ENCODE results near the gene PVALEF.

DNA sequence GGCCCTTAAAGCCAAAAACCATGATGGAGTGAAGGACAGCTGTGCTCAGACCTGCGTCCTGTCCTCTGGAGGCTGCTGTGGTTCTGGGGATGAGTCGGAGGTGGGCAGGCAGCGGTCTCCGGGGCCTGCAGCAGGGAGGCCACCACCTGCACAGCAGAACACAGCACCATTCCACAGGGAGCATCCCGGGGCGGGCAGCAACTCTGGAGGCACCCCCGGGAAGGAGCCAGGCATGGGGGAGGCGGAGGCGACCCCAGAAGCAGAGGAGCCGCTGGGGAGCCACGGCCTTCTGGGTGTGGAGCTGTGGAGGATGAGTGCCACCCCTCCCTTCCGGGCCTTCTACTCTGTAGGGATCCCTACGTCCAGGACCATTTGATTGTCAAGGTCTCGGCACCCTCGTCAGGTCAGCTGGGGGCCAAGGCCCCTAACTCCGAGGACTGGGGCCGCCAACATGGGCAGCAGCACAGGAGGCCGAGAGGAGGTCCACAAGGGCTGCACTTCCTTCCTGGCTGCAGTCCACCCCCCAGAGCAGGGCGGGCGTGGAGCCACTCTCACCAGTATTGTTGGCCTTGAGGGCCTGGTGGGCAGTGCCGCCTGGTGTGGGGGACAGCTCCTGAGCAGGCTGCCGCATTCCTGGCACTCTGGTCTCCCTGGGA lies 33.6 kb downstream of the PVALEF start:
- TF ChIP-seq, protein P1, sequence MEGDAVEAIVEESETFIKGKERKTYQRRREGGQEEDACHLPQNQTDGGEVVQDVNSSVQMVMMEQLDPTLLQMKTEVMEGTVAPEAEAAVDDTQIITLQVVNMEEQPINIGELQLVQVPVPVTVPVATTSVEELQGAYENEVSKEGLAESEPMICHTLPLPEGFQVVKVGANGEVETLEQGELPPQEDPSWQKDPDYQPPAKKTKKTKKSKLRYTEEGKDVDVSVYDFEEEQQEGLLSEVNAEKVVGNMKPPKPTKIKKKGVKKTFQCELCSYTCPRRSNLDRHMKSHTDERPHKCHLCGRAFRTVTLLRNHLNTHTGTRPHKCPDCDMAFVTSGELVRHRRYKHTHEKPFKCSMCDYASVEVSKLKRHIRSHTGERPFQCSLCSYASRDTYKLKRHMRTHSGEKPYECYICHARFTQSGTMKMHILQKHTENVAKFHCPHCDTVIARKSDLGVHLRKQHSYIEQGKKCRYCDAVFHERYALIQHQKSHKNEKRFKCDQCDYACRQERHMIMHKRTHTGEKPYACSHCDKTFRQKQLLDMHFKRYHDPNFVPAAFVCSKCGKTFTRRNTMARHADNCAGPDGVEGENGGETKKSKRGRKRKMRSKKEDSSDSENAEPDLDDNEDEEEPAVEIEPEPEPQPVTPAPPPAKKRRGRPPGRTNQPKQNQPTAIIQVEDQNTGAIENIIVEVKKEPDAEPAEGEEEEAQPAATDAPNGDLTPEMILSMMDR (IDR thresholded peaks at IDR 0.05) = no peak
- no peak for TF ChIP-seq POLR2A (IDR thresholded peaks at IDR 0.05)

Data from prostate gland (tissue), 2 donors.